Measurements from ENCODE around the gene CSNK1G2.

The CSNK1G2 gene

DNA sequence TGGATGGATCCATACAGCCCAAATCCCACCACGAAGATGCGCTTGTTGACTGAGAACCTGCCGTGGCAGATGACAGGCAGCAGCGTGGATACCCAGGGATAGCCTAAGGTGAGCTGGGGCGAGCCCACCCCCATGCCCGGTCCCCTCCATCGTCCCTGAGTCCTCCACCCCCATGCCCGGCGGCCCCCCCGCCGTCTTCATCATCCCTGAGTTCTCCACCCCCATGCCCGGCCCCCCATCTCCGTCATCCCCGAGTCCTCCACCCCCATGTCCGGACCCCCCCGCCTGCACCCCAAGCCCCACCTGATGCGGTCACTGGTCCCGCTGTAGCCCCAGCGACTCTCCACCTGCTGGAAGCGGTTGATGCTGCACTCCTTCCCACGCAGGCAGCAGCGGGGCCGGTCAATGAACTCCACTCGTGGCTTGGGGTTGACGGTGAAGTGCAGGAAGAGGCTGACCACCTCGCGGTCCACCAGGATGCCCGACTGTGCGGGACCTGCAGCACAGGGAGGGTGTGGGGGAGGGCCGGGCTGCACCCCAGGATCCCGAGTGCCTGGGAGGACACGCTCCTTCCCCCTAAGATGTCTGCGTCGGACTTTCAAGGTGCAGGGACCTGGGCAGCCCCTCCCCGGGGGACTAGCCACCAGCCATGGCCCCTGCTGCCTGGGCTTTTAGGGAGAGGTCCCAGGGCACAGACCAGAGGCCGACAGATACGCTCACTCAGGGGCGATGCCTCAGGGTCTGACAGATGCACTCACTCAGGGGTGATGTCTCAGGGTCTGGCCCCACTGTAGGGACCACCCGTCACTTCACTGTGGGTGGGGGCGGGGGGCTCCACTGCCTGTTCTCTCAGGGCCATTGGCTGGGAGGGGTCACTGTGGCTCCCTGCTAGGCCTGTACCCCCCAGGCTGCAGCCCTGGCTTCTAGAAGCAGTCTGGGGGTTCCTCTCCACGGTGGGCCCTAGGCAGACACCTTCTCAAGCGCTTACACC, 46.5 kb downstream of the CSNK1G2 start:
- no peak for TF ChIP-seq CTCF (IDR thresholded peaks at IDR 0.05)

GRCh38 chr19:1989513-1990229, 48.7 kb downstream of the CSNK1G2 start:
- no peak for TF ChIP-seq CTCF (IDR thresholded peaks at IDR 0.05)

- no peak for TF ChIP-seq CTCF (IDR thresholded peaks at IDR 0.05)
Observed at GRCh38 chr19:1990230-1991017, 49.5 kb downstream of the CSNK1G2 start.

GRCh38 chr19:1991018-1991913, 50.3 kb downstream of the CSNK1G2 start:
- no peak for TF ChIP-seq CTCF (IDR thresholded peaks at IDR 0.05)

DNA sequence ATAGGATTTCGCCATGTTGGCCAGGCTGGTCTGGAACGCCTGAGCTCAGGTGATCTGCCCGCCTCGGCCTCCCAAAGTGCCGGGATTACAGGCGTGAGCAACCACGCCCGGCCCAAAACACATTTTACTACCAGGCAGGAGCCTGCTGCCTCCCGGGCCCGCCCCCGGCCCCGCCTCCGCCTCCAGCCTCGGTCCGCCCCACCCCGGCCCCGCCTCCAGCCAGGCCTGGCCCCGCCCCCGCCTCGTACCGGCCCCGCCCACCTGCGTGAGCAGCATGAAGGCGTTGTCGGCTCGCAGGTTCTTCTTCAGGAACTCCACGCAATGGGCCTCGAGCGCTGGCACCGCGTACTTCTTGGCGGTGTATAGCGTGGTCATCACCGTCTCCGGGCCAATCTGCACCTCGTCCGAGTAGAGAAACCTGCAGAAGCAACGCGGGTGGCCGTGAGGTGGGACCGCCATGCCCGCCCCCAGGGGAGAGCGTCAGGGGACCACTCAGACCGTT, 51.8 kb downstream of the CSNK1G2 start:
- TF ChIP-seq CTCF (IDR thresholded peaks at IDR 0.05), result no peak

GRCh38 chr19:1997353-1998233, 56.6 kb downstream of the CSNK1G2 start:
- no peak for TF ChIP-seq CTCF (IDR thresholded peaks at IDR 0.05)

Data from LNCAP (cell line).